ENCODE measurements around the gene ASB4.

ASB4 gene

DNA sequence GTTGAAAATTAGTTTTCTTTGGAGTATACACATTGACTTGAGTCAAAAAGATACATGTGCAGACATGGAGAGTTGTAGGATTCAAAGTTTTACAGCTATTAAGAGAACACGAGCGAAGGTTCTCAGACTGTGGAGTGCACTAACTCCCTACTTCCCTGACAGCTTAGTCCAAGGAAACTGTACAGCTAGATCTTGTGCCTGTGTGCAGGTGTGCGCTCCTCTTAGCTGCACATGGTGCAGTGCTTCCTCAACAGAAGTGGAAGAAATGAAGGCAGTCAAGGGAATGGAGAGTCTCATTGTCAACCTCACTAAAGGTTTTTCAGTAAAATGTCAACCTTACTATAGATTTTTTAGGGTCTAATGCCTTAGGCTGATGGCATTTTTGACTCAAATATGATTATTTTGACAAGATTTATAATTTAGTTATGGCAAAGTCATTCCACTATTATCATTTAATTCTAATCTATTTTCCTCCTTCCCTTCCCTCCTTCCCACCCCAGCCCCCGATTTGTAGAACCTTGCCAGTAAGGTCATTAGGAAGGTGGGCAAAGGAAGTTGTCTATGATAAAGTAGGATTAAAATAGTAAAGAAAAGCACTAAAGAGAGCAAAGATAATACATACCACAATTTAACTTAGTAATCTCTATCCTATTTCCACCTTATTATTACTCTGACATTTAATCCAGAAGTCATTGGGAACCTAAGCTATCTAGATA lies 97.0 kb downstream of the ASB4 start:
- H3K27me3 ChIP-seq (ENCODE audit: control insufficient read depth, low read length) = no peaks in the 10 kb centered on the region

DNA sequence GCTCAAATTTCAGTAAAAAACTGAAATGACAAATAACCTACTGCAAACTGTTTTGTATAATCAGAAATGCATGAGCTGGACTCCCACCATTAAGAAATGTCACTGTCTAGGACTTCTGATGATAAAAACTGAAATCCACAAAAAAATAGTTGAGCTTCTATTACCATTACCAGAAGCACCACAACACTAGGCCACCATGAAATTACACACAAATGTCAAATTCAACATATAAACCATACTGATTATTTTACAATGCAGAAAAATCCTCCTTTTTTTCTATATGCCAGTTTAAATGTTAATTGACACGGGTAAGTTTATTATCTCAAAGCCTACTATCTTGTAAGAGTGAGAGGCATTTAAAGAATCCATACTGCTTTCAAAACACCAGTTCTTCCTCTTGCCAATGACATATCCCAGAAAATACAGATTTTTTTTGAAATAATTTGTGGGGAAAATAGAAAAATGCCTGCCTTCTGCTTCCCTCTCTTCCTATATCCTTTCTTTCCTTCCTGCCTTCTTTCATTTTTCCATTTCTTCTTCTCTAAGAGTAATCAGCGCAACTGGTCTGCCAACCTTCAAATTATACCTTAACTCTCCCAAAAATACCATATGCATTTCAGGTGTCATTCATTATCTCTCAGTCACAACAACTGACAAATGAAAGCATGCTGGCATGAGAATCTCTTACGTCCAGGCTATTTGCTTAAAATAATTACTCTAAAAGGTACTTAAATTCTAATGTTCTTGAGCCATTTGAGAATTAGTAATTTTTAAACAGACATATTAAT lies 98.3 kb downstream of the ASB4 start:
- no peaks in the 10 kb centered on the region for H3K79me2 ChIP-seq (ENCODE audit: control insufficient read depth, low read length)
- H4K20me1 ChIP-seq (ENCODE audit: control insufficient read depth, insufficient read depth, low read depth, low read length) = no peaks in the 10 kb centered on the region
- no peak overlapping the region for H3K27ac ChIP-seq (ENCODE audit: low read depth, low read length)
- H3K36me3 ChIP-seq (ENCODE audit: control insufficient read depth, low read length) = no peaks in the 10 kb centered on the region
- H3K4me1 ChIP-seq (ENCODE audit: control insufficient read depth, low read length) = no peaks in the 10 kb centered on the region
- H3K27me3 ChIP-seq (ENCODE audit: control insufficient read depth, low read length) = no peaks in the 10 kb centered on the region
- no peaks in the 10 kb centered on the region for H3K9me2 ChIP-seq (replicated peaks; ENCODE audit: control insufficient read depth, low read length)
- no peaks in the 10 kb centered on the region for H3K9me3 ChIP-seq (ENCODE audit: control insufficient read depth, insufficient read depth, low read length)
- no peak overlapping the region for H3K4me2 ChIP-seq (ENCODE audit: low read length)
- TF ChIP-seq EZH2phosphoT487 (IDR thresholded peaks at IDR 0.05; ENCODE audit: borderline replicate concordance, low read length) (no peak), CTCF (IDR thresholded peaks at IDR 0.05; ENCODE audit: low read depth, low read length, poor library complexity, severe bottlenecking) (no peak)
- no peak overlapping the region for H3K4me3 ChIP-seq (ENCODE audit: low read length)
- H3F3A ChIP-seq (ENCODE audit: control insufficient read depth, insufficient read depth) = no peaks in the 10 kb centered on the region

More for the DNA sequence above, 97.0 kb downstream of the ASB4 start:
- no peak for TF ChIP-seq EZH2phosphoT487 (IDR thresholded peaks at IDR 0.05; ENCODE audit: borderline replicate concordance, low read length)
- Histone ChIP-seq H3K4me1 (ENCODE audit: control insufficient read depth, low read length) (no peaks in the 10 kb centered on the region), H3K9me2 (replicated peaks; ENCODE audit: control insufficient read depth, low read length) (no peaks in the 10 kb centered on the region), H3F3A (ENCODE audit: control insufficient read depth, insufficient read depth) (no peaks in the 10 kb centered on the region), H3K36me3 (ENCODE audit: control insufficient read depth, low read length) (no peaks in the 10 kb centered on the region), H3K9me3 (ENCODE audit: control insufficient read depth, insufficient read depth, low read length) (no peaks in the 10 kb centered on the region), H3K4me3 (ENCODE audit: low read length) (no peak overlapping the region), H3K27ac (ENCODE audit: low read depth, low read length) (no peak overlapping the region), H3K4me2 (ENCODE audit: low read length) (no peak overlapping the region), H3K79me2 (ENCODE audit: control insufficient read depth, low read length) (no peaks in the 10 kb centered on the region), H4K20me1 (ENCODE audit: control insufficient read depth, insufficient read depth, low read depth, low read length) (no peaks in the 10 kb centered on the region)

- Histone ChIP-seq H3K27ac (ENCODE audit: low read depth, low read length) (no peak overlapping the region), H3K36me3 (ENCODE audit: control insufficient read depth, low read length) (no peaks in the 10 kb centered on the region), H3K4me1 (ENCODE audit: control insufficient read depth, low read length) (no peaks in the 10 kb centered on the region)
These were observed 99.2 kb downstream of the ASB4 start for GRCh38 chr7:95584769-95585425.

More at GRCh38 chr7:95584769-95585425, 99.2 kb downstream of the ASB4 start:
- no peaks in the 10 kb centered on the region for H3K79me2 ChIP-seq (ENCODE audit: control insufficient read depth, low read length)
- H3K4me2 ChIP-seq (ENCODE audit: low read length) = no peak overlapping the region
- H3F3A ChIP-seq (ENCODE audit: control insufficient read depth, insufficient read depth) = no peaks in the 10 kb centered on the region
- no peaks in the 10 kb centered on the region for H3K9me3 ChIP-seq (ENCODE audit: control insufficient read depth, insufficient read depth, low read length)
- H4K20me1 ChIP-seq (ENCODE audit: control insufficient read depth, insufficient read depth, low read depth, low read length) = no peaks in the 10 kb centered on the region
- no peak overlapping the region for H3K4me3 ChIP-seq (ENCODE audit: low read length)
- H3K27me3 ChIP-seq (ENCODE audit: control insufficient read depth, low read length) = no peaks in the 10 kb centered on the region
- TF ChIP-seq CTCF (IDR thresholded peaks at IDR 0.05; ENCODE audit: low read depth, low read length, poor library complexity, severe bottlenecking) = no peak
- TF ChIP-seq EZH2phosphoT487 (IDR thresholded peaks at IDR 0.05; ENCODE audit: borderline replicate concordance, low read length) = no peak
- H3K9me2 ChIP-seq (replicated peaks; ENCODE audit: control insufficient read depth, low read length) = no peaks in the 10 kb centered on the region

All from DOHH2 (cell line).